Fibroblast of villous mesenchyme (primary cell): ENCODE measurements around the gene APC2. TPM values are rescaled to one million over a fixed set of nuclear protein-coding genes. Genes with fewer than 3 reads are reported as not detected.

Experiments used
- DNase-seq: peaks from one replicate; pipeline ENCODE4 v3.0.0-alpha.2; 2010; ENCODE audit warnings: low read depth
- H3K4me3 ChIP-seq: 2 replicates; pipeline ENCODE4 v1.5.1; 2011; ENCODE audit warnings: low read depth, mild to moderate bottlenecking, low read length
- CTCF ChIP-seq: IDR thresholded peaks from 2 replicates; pipeline ENCODE4 v1.5.1; 2012; ENCODE audit warnings: low read depth, mild to moderate bottlenecking, low read length; ENCODE audit not compliant: insufficient read depth
- total RNA-seq: library from RNA; depleted of rRNA; stranded (reverse); fragments of >200 nt; gene quantifications from 2 replicates; pipeline ENCODE4 v1.2.3, GENCODE V29; 2012

The APC2 gene
- total RNA-seq, 1 donor, result 0.43 TPM

GRCh38 chr19:1468821-1469254 lies 18.9 kb downstream of the APC2 start:
- H3K4me3 ChIP-seq, result peak overlapping the region; percentile 18
- TF ChIP-seq CTCF, result no peak
- DNase-seq, result peak; percentile 34

DNA sequence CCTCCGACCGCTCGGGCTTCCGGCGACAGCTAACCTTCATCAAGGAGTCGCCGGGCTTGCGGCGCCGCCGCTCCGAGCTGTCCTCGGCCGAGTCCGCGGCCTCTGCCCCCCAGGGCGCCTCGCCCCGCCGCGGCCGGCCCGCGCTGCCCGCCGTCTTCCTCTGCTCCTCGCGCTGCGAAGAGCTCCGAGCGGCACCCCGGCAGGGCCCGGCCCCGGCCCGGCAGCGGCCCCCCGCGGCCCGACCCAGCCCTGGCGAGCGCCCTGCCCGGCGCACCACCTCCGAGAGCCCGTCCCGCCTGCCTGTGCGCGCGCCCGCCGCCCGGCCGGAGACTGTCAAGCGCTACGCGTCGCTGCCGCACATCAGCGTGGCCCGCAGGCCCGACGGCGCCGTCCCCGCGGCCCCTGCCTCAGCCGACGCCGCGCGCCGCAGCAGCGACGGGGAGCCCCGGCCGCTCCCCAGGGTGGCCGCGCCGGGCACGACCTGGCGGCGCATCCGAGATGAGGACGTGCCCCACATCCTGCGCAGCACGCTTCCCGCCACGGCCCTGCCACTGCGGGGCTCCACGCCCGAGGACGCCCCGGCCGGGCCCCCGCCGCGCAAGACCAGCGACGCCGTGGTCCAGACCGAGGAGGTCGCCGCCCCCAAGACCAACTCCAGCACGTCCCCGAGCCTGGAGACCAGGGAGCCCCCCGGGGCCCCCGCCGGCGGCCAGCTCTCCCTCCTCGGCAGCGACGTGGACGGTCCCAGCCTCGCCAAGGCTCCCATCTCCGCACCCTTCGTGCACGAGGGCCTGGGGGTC lies 19.5 kb downstream of the APC2 start:
- peak overlapping the region; percentile 49 for H3K4me3 ChIP-seq
- peak; percentile 14 for DNase-seq
- no peak for TF ChIP-seq CTCF

DNA sequence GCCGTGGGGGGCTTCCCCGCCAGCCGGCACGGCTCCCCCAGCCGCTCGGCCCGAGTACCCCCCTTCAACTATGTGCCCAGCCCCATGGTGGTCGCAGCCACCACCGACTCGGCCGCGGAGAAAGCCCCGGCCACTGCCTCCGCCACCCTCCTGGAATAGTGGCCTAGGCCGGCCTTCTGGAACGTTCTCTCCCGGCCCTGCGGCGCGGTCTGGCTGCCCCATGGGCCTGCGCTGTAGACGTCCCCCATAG lies 20.1 kb downstream of the APC2 start:
- H3K4me3 ChIP-seq, result peak overlapping the region; percentile 49
- no peak for DNase-seq
- no peak for TF ChIP-seq CTCF

GRCh38 chr19:1470305-1471009 lies 20.5 kb downstream of the APC2 start:
- DNase-seq, result peak; percentile 51
- H3K4me3 ChIP-seq, result peak overlapping the region; percentile 49
- no peak for TF ChIP-seq CTCF

GRCh38 chr19:1471010-1471514 lies 21.1 kb downstream of the APC2 start:
- TF ChIP-seq CTCF, result no peak
- H3K4me3 ChIP-seq, result peak overlapping the region; percentile 49
- DNase-seq, result peak; percentile 16

- H3K4me3 ChIP-seq, result no peak overlapping the region
- DNase-seq, result no peak
- no peak for TF ChIP-seq CTCF
These were observed 21.7 kb downstream of the APC2 start for GRCh38 chr19:1471515-1472160.
